SW 1271 (cell line): ENCODE measurements around the gene EPHB1.
A peak's percentile ranks its signal among the peaks of the same experiment; 100 is the strongest.

Experiments
- DNase-seq, 2 experiments: peaks; one replicate each; lab custom pipeline; 2025; lab: John Stamatoyannopoulos, UW

The EPHB1 gene

GRCh38 chr3:134809427-134810051, 14.5 kb downstream of the EPHB1 start:
- no peak for DNase-seq

- no peak for DNase-seq
Observed at GRCh38 chr3:134810052-134810435, 15.0 kb downstream of the EPHB1 start.

- no peak for DNase-seq
Observed at GRCh38 chr3:134810850-134811249, 15.8 kb downstream of the EPHB1 start.

- no peak for DNase-seq
Observed at GRCh38 chr3:134813618-134814017, 18.6 kb downstream of the EPHB1 start.

GRCh38 chr3:134815519-134815918, 20.5 kb downstream of the EPHB1 start:
- no peak for DNase-seq

- no peak for DNase-seq
Observed at GRCh38 chr3:134816623-134817022, 21.6 kb downstream of the EPHB1 start.

GRCh38 chr3:134817297-134817696, 22.2 kb downstream of the EPHB1 start:
- no peak for DNase-seq

- DNase-seq, result no peak
Observed at GRCh38 chr3:134820994-134821393, 25.9 kb downstream of the EPHB1 start.

GRCh38 chr3:134822090-134822489, 27.0 kb downstream of the EPHB1 start:
- no peak for DNase-seq

- DNase-seq, result no peak
Observed at GRCh38 chr3:134823679-134824078, 28.6 kb downstream of the EPHB1 start.

- DNase-seq, result no peak
Observed at GRCh38 chr3:134824791-134825190, 29.7 kb downstream of the EPHB1 start.

GRCh38 chr3:134827213-134827612, 32.2 kb downstream of the EPHB1 start:
- no peak for DNase-seq

- no peak for DNase-seq
Observed at GRCh38 chr3:134829721-134830120, 34.7 kb downstream of the EPHB1 start.

- no peak for DNase-seq
Observed at GRCh38 chr3:134832585-134832984, 37.5 kb downstream of the EPHB1 start.

GRCh38 chr3:134833453-134834163, 38.5 kb downstream of the EPHB1 start:
- no peak for DNase-seq

- DNase-seq, result no peak
Observed at GRCh38 chr3:134836921-134837320, 41.9 kb downstream of the EPHB1 start.

GRCh38 chr3:134838599-134838998, 43.5 kb downstream of the EPHB1 start:
- DNase-seq, result no peak

GRCh38 chr3:134839422-134839821, 44.4 kb downstream of the EPHB1 start:
- DNase-seq, result no peak

- no peak for DNase-seq
Observed at GRCh38 chr3:134839990-134840389, 44.9 kb downstream of the EPHB1 start.

GRCh38 chr3:134840459-134840858, 45.4 kb downstream of the EPHB1 start:
- DNase-seq, result no peak

GRCh38 chr3:134846084-134846483, 51.0 kb downstream of the EPHB1 start:
- no peak for DNase-seq

- DNase-seq, result peak; percentile 24 to 37
Observed at GRCh38 chr3:134846911-134847317, 51.9 kb downstream of the EPHB1 start.

GRCh38 chr3:134847349-134847748, 52.3 kb downstream of the EPHB1 start:
- DNase-seq, result no peak

- DNase-seq, result no peak
Observed at GRCh38 chr3:134849561-134849960, 54.5 kb downstream of the EPHB1 start.
